Retina (tissue), 1 donor: ENCODE data around the gene FRMPD2.
"Not testable (repeated sequence)": the region's sequence is repeated elsewhere in the genome, so short reads cannot be mapped to it uniquely, and the experiment has no call there.

Experiments
- DNase-seq: peaks from one replicate; pipeline ENCODE4 v3.0.0-alpha.2; 2016

The FRMPD2 gene

GRCh38 chr10:48122618-48123017 lies 151.9 kb downstream of the FRMPD2 start:
- not testable (repeated sequence) for DNase-seq

- DNase-seq, result not testable (repeated sequence)
Measured at GRCh38 chr10:48110277-48110676, 164.2 kb downstream of the FRMPD2 start.
